Esophagus muscularis mucosa (tissue), 3 donors: ENCODE data around the gene IGFALS.

ENCODE experiments used
- CTCF ChIP-seq, 3 experiments: fragments of 200-600 bp in 2 of 3; fragments of 450-650 bp in 1 of 3; sonication (generic) in 2 of 3; IDR thresholded peaks; one replicate each; pipeline ENCODE4 v1.5.1; 2017 to 2019; ENCODE audit warnings: antibody characterized with exemption in 3 of 3, mild to moderate bottlenecking in 2 of 3, moderate library complexity in 1 of 3
- POLR2A ChIP-seq: fragments of 450-650 bp; IDR thresholded peaks from one replicate; pipeline ENCODE4 v1.6.1; 2017; ENCODE audit warnings: antibody characterized with exemption, moderate library complexity, mild to moderate bottlenecking, low read depth
- POLR2AphosphoS5 ChIP-seq, 2 donors: sonication (generic); formaldehyde crosslinking; IDR thresholded peaks; one replicate each; pipeline ENCODE4 v1.6.1; 2017; ENCODE audit warnings: antibody characterized with exemption in 2 of 2

- TF ChIP-seq CTCF (IDR thresholded peaks at IDR 0.05) (no peak), POLR2AphosphoS5 (IDR thresholded peaks at IDR 0.05) (no peak), POLR2A (no peak)
Measured at GRCh38 chr16:1818204-1818872, 24.8 kb upstream of the IGFALS start.
